Gastrocnemius medialis (tissue), 4 donors: ENCODE data around the gene MOG. TPM values are rescaled to one million over a fixed set of nuclear protein-coding genes. Genes with fewer than 3 reads are reported as not detected.
"Not testable (repeated sequence)": the region's sequence is repeated elsewhere in the genome, so short reads cannot be mapped to it uniquely, and the experiment has no call there.

Source experiments
- ATAC-seq, 2 donors: fragments of 150-250 bp; one replicate each; pipeline ENCODE4 v1.9.1; 2016
- DNase-seq, 2 donors: peaks; one replicate each; pipeline ENCODE4 v3.0.0-alpha.2; 2019
- H3K27ac ChIP-seq, 4 donors: fragments of 200-600 bp; sonication (generic); 1 replicate in 1 of 4; 2 replicates in 3 of 4; pipeline ENCODE4 v1.5.1; 2016 to 2018; ENCODE audit warnings: mild to moderate bottlenecking in 2 of 4, moderate library complexity in 1 of 4
- H3K27me3 ChIP-seq, 3 donors: fragments of 200-600 bp; sonication (generic) in 2 of 3; 1 replicate in 1 of 3; 2 replicates in 2 of 3; pipeline versions ENCODE4 v1.5.1 to v1.6.0; 2016 to 2019; ENCODE audit warnings: mild to moderate bottlenecking in 1 of 3, moderate library complexity in 1 of 3
- H3K36me3 ChIP-seq, 2 donors: fragments of 200-600 bp; sonication (generic) in 1 of 2; one replicate each; pipeline ENCODE4 v1.5.1; 2017 to 2018
- H3K4me1 ChIP-seq, 2 donors: fragments of 200-600 bp; sonication (generic) in 1 of 2; one replicate each; pipeline ENCODE4 v1.5.1; 2016 to 2017; ENCODE audit warnings: mild to moderate bottlenecking in 2 of 2
- H3K4me3 ChIP-seq, 4 donors: fragments of 200-600 bp; sonication (generic) in 3 of 4; 1 replicate in 1 of 4; 2 replicates in 3 of 4; pipeline ENCODE4 v1.5.1; 2016 to 2019; ENCODE audit warnings: mild to moderate bottlenecking in 2 of 4
- H3K9me3 ChIP-seq, 3 donors: fragments of 200-600 bp; sonication (generic) in 2 of 3; 1 replicate in 1 of 3; 2 replicates in 2 of 3; pipeline ENCODE4 v1.5.1; 2016 to 2019
- POLR2A ChIP-seq, 2 donors: fragments of 450-650 bp; IDR thresholded peaks; one replicate each; pipeline ENCODE4 v1.6.1; 2017; ENCODE audit warnings: antibody characterized with exemption in 2 of 2, mild to moderate bottlenecking in 2 of 2, moderate library complexity in 2 of 2
- in situ Hi-C, 4 donors: fragments of 200-750 bp; cut with MboI; loops; one replicate each; pipeline versions ENCODE4 v1.15.0 to v1.8.0; 2017; ENCODE audit warnings: low sequenced_read_pairs in 4 of 4
- intact Hi-C: fragments of 100-400 bp; cut with DNase I; formaldehyde crosslinking; loops from one replicate; pipeline ENCODE4 v1.15.1; 2023; ENCODE audit warnings: low total_unique reads
- total RNA-seq, 4 donors: library from RNA; depleted of rRNA; stranded (reverse); fragments of >200 nt; gene quantifications; one replicate each; pipeline versions ENCODE4 v1.1.0 to v1.2.3, GENCODE V29; 2016
- TF ChIP-seq, protein P1 (sequence below), 5 experiments: fragments of 450-650 bp in 3 of 5; fragments of 200-600 bp in 2 of 5; sonication (generic) in 2 of 5; IDR thresholded peaks in 4 of 5; conservative IDR thresholded peaks in 1 of 5; 1 replicate in 4 of 5; 2 replicates in 1 of 5; pipeline ENCODE4 v1.5.1; 2016 to 2019; ENCODE audit warnings: antibody characterized with exemption in 5 of 5, mild to moderate bottlenecking in 3 of 5, moderate library complexity in 3 of 5

MOG gene
- total RNA-seq, 4 donors from 2014 or later: not detected

DNA sequence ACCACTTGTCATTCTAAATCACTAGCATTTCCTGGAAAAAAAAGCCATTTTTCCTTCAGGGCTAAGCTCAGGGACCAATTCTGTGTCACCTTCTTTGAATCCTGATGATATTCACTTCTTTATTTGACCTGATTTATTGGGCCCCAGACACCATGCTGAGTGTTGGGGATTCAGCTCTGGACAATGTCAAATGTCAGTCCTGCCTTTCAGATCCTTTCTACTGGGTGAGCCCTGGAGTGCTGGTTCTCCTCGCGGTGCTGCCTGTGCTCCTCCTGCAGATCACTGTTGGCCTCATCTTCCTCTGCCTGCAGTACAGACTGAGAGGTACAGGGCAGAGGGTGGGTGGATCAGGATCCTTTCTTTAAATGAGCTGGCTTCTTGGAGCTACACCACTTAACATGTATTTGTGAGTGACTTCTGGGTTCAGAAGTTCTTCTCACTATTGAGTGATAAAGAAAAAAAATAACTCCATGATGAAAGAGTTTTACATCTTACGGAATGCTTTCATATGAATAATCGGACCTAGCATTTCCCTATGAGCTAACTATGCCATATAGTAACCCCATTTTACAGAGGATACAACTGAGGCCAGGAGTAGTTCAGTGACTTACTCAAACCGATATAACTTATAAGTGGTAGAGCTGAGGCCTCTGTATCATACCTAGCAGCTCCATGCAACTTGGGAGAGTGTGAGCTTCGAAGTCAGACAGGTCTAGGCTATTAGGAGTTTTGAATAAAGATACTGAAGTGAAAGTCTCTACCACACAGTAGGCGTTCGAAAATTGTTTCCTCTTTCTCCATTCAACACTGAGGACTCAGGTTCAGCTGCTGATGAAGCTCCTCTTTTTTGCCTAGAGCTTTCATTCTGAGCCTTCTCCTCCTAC is 9.3 kb downstream of the MOG start:
- no peak for TF ChIP-seq POLR2A (IDR thresholded peaks at IDR 0.05)
- TF ChIP-seq, protein P1, sequence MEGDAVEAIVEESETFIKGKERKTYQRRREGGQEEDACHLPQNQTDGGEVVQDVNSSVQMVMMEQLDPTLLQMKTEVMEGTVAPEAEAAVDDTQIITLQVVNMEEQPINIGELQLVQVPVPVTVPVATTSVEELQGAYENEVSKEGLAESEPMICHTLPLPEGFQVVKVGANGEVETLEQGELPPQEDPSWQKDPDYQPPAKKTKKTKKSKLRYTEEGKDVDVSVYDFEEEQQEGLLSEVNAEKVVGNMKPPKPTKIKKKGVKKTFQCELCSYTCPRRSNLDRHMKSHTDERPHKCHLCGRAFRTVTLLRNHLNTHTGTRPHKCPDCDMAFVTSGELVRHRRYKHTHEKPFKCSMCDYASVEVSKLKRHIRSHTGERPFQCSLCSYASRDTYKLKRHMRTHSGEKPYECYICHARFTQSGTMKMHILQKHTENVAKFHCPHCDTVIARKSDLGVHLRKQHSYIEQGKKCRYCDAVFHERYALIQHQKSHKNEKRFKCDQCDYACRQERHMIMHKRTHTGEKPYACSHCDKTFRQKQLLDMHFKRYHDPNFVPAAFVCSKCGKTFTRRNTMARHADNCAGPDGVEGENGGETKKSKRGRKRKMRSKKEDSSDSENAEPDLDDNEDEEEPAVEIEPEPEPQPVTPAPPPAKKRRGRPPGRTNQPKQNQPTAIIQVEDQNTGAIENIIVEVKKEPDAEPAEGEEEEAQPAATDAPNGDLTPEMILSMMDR (IDR thresholded peaks at IDR 0.05 in 4 of 5, conservative IDR thresholded peaks at IDR 0.05 in 1 of 5): no peak
- Histone ChIP-seq H3K27me3 (peaks cover 5 to 34% (median 28%) of the 10 kb centered on the region in 3 donors), H3K36me3 (no peaks in the 10 kb centered on the region), H3K4me1 (no peaks in the 10 kb centered on the region), H3K4me3 (no peak overlapping the region), H3K27ac (no peak overlapping the region), H3K9me3 (no peaks in the 10 kb centered on the region)
- DNase-seq: no peak
- intact Hi-C loops (no loop called here), in situ Hi-C loops (no loop called here)
- no peak for ATAC-seq

DNA sequence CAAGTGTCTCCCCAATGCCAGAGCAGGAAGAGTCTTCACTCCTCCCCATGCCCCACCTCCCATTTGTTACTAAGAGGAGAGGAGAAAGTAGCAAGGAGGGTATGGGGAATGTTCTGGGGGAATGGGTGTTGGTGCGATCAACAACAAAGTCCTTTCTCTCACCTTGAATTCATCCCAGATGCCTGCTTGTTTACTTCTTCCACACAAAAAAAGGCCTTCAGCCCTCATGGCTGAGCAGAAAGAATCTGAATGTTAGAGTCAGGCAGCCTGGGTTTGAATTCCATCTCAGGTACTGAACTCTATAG is 9.9 kb downstream of the MOG start:
- in situ Hi-C loops (no loop called here), intact Hi-C loops (no loop called here)
- DNase-seq (no peak), ATAC-seq (no peak)
- no peaks in the 10 kb centered on the region for H3K9me3 ChIP-seq
- peaks cover 5 to 34% (median 22%) of the 10 kb centered on the region in 3 donors for H3K27me3 ChIP-seq
- no peak overlapping the region for H3K27ac ChIP-seq
- TF ChIP-seq, protein P1 (IDR thresholded peaks at IDR 0.05 in 4 of 5, conservative IDR thresholded peaks at IDR 0.05 in 1 of 5): no peak
- TF ChIP-seq POLR2A (IDR thresholded peaks at IDR 0.05): no peak
- H3K36me3 ChIP-seq: no peaks in the 10 kb centered on the region
- H3K4me3 ChIP-seq: no peak overlapping the region
- H3K4me1 ChIP-seq: no peaks in the 10 kb centered on the region

DNA sequence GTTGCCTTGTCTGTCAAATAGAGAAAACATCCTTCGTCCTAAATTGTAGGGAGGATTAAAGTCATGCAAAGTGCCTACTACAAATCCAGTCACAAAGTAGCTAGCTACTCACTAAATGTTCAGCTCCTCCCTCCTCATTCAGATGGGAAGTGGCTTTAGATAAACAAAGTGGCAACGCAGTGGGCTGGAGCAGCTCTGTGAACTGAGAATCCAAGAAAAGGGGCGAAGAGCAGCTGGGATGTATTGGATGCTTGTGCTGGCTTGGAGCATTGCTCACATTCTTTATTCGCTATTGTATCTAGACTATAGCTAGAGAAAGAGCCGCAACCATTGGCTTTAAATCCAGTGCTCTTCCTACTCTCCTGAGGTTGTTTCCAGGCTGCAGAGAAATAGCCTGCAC is 10.3 kb downstream of the MOG start:
- Histone ChIP-seq H3K4me3 (no peak overlapping the region), H3K36me3 (no peaks in the 10 kb centered on the region), H3K4me1 (no peaks in the 10 kb centered on the region), H3K27ac (no peak overlapping the region), H3K9me3 (no peaks in the 10 kb centered on the region), H3K27me3 (peaks cover 5 to 30% (median 19%) of the 10 kb centered on the region in 3 donors)
- no peak for ATAC-seq
- intact Hi-C loops: no loop called here
- no peak for TF ChIP-seq POLR2A (IDR thresholded peaks at IDR 0.05)
- in situ Hi-C loops: no loop called here
- no peak for DNase-seq

DNA sequence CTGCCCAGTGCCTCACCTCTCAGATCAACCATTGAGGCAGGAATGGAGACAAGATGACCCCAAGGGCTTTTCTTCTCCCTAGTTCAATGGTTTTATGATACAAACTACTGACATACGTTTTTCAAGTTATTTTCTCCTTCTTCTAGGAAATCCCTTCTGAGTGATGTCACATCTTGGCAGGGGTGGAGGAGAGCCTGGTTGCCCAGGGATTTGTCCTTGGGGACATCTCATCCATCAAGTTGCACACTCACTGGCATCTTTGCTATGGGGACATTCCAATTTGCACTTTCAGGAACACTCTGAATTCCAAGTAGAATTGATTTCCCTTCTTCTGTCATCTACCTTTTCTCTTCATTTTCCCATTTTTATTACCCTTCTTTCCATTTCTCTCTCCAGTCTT is 14.1 kb downstream of the MOG start:
- no peak for DNase-seq
- Histone ChIP-seq H3K4me1 (no peaks in the 10 kb centered on the region), H3K4me3 (no peak overlapping the region), H3K36me3 (no peaks in the 10 kb centered on the region), H3K27me3 (peaks cover 0 to 17% (median 7%) of the 10 kb centered on the region in 3 donors), H3K9me3 (no peaks in the 10 kb centered on the region), H3K27ac (no peak overlapping the region)
- TF ChIP-seq POLR2A (IDR thresholded peaks at IDR 0.05): no peak
- TF ChIP-seq, protein P1 (IDR thresholded peaks at IDR 0.05 in 4 of 5, conservative IDR thresholded peaks at IDR 0.05 in 1 of 5): no peak
- intact Hi-C loops (no loop called here), in situ Hi-C loops (no loop called here)
- no peak for ATAC-seq

DNA sequence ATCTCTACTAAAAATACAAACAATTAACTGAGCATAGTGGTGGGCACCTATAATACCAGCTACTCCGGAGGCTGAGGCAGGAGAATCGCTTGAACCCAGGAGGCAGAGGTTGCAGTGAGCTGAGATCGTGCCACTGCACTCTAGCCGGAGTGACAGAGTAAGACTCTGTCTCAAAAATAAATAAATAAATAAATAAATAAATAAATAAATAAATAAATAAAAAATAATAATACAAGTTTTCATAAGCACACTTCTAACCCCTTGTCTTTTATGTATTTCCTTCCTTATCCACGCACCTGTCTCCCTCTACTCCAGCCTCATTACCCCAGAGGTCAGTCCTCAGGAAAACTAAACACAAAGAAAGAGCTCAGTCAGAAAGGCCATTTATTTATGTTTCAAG is 15.2 kb downstream of the MOG start:
- intact Hi-C loops, H3K36me3 ChIP-seq, DNase-seq, H3K9me3 ChIP-seq, H3K27ac ChIP-seq, H3K4me1 ChIP-seq, H3K4me3 ChIP-seq, ATAC-seq, in situ Hi-C loops: not testable (repeated sequence)
- peaks cover 0 to 14% (median 7%) of the 10 kb centered on the region in 3 donors for H3K27me3 ChIP-seq
